Stimulated activated CD4-positive, alpha-beta T cell treated with anti-CD3 and anti-CD28 coated beads, Interleukin-15, amount 100 ng/mL, for 1 hour (primary cell): ENCODE data around the gene MAGI1.

Source experiments
- DNase-seq, 2 donors: peaks; one replicate each; pipeline ENCODE4 v3.0.0-alpha.2; 2020; ENCODE audit warnings: low read depth in 1 of 2, low spot score in 1 of 2

The MAGI1 gene

DNA sequence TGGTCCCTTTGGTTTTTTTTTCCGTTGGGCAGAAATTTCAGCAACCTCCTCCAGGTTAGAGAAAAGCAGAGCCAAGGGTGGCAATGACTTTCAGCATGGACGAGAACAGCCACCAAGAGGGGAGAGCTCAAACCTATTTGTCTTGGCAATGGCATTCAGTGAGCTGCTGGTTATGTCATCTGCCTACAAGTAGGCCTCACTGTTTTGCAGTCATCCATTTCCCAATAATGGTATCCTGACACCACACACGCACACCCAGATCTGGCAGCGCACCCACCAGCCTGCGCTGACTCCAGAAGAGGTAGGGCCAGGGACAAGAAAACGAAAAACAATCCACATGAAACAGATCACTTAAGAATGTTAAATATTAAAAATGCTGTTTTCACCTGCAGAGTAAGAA is 92.3 kb downstream of the MAGI1 start:
- no peak for DNase-seq

- no peak for DNase-seq
These were observed 92.8 kb downstream of the MAGI1 start for GRCh38 chr3:65945953-65946352.

DNA sequence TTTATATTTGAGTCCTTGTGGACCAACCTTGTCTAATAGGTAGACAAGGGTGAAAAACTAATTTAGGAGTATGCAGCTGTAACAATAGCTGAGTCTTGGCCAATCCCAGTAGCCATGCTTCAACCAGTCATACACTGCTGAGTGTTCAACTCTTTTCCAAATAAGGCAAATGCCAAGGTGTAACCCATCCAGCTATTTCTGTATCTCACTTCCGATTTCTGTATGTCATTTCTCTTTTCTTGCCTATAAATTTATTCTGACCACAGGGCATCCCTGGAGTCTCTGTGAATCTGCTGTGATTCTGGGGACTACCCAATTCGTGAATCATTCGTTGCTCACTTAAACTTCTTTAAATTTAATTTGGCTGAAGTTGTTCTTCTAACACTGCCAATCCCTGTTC is 93.2 kb downstream of the MAGI1 start:
- no peak for DNase-seq

DNA sequence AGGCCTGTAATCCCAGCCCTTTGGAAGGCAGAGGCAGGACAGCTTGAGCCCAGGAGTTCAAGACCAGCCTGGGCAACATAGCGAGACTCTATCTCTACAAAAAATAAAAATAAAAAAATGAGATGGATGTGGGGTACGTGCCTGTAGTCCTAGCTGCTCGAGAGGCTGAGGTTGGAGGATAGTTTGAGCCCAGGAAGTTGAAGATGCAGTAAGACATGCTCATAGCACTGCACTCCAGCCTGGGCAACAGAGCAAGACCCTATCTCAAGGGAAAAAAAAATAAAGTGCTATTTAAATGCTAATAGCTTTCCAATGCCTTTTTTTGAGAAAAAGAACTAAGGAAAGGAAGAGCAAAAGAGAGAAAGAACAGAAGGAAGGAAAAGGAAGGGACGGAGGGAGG is 94.5 kb downstream of the MAGI1 start:
- no peak for DNase-seq

- DNase-seq = no peak
These were observed 98.9 kb downstream of the MAGI1 start for GRCh38 chr3:65939801-65940246.

DNA sequence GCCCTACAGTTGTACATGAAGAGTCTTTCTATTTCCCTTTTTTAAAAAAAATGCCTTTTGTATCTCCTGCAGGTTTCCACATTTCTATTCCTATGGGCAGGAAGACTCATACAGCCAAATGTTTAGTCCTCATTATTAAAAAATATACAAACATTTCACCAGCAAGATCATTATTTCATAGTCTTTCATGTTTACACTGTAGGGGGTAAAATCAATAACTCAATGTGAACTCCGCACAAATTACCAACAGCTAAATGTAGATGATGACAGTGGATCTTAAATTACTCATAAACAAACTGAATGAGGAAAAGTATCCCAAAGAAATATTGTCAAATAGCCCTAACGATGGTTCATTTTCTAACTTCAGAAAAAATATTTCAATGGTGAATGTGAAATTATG is 99.5 kb downstream of the MAGI1 start:
- DNase-seq = no peak

DNA sequence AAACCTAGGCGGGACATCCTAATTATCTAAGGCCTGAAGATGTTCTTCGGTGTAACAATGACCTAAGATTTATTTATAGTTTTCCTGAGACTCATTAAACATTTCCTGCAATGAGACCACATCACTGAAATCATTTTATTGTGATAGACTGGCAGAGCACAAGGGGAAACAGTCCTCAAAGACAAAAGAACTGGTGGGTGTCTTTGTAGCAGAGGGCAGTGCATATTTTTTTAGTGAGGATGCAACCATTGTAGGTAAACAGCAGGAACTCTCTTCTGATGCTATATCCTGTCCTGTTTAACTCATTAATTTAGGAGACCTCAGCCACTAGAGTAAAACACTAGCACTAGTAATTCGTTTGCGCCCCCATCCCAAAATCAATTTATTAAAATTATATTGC is 100.0 kb downstream of the MAGI1 start:
- DNase-seq = no peak

- no peak for DNase-seq
These were observed 100.6 kb downstream of the MAGI1 start for GRCh38 chr3:65938147-65938546.

- no peak for DNase-seq
These were observed 101.6 kb downstream of the MAGI1 start for GRCh38 chr3:65936908-65937638.

- DNase-seq = no peak
These were observed 103.0 kb downstream of the MAGI1 start for GRCh38 chr3:65935724-65936123.

GRCh38 chr3:65930648-65931047 is 108.1 kb downstream of the MAGI1 start:
- no peak for DNase-seq

- DNase-seq = no peak
These were observed 110.6 kb downstream of the MAGI1 start for GRCh38 chr3:65928110-65928509.

GRCh38 chr3:65927576-65927975 is 111.1 kb downstream of the MAGI1 start:
- DNase-seq = no peak

DNA sequence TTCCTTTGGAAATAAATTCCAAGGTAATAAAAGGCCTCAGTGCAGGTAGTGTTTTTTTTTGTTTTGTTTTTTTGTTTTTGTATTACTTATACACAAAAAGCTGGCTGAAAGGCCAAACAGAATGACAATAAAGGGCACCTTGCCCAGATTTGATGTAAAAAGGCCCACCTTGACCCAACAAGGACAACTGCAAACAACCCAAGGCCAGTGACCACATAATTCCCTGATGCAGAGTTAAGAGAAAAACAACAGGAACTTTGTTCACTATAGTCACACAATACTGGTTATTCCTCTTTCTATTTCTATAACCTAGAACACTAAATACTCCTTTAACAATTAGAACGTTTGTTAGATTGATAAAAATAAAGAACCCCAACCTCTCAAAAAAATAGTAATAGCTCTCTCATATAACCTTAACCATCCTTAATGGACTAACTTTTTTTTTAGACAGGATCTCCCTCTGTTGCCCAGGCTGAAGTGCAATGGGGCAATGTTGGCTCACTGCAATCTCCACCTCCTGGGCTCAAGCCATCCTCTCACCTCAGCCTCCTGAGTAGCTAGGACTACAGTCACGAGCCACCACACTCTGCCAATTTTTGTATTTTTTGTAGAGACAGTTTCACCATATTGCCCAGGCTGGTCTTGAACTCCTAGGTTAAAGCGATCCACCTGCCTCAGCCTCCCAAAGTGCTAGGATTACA is 113.3 kb downstream of the MAGI1 start:
- DNase-seq = no peak

DNA sequence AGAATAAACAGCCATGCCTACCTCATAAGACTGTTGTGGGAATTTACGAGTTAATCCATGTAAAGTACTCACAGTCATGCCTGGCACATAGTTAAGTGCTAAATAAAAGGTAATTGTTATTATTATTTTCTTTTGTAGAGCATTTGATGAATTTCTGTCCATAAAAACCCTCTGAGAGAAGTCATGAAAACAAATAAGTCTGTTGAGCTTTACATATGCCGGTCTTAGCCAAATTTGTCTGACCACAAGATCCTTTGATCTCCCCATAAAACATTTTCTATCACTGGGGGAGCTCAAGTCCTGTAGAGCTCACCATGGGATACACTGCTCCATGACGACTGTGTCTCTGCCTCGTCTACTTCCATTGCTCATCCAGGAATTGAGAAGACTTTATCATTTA is 114.0 kb downstream of the MAGI1 start:
- no peak for DNase-seq

DNA sequence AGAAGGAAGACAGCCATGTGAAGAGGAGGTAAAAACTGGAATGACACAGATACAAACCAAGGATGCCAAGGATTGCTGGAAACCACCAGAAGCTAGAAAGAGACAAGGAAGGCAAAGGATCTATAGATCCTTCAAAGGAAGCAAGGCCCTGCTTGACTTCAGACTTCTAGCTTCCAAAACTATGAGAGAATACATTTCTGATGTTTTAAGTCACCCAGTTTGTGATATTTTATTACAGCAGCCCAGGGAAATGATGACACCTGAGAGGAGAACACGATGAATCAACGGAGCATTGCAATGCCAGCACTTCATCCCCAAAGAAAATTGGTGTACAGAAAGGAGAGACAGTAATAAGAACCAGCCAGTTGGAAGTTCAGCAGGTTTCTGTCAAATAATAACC is 116.3 kb downstream of the MAGI1 start:
- no peak for DNase-seq

DNA sequence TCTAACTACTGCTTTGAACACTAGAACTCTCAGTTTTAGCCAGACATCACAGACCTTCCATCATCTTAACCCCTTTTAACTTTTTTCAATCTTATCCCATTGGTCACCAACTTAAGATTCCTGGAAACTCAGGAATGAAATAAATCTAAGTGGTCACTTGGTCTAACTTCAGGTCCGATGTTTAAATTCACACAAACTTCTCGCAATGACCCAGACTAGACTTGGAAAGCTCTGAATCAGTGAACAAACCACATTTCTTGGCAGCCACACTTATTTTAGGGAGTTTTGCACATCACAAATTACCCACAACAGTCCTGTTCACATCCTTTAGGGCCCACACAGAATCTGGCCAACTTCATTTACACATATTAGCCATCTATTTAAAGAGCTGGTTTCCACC is 118.9 kb downstream of the MAGI1 start:
- no peak for DNase-seq

DNA sequence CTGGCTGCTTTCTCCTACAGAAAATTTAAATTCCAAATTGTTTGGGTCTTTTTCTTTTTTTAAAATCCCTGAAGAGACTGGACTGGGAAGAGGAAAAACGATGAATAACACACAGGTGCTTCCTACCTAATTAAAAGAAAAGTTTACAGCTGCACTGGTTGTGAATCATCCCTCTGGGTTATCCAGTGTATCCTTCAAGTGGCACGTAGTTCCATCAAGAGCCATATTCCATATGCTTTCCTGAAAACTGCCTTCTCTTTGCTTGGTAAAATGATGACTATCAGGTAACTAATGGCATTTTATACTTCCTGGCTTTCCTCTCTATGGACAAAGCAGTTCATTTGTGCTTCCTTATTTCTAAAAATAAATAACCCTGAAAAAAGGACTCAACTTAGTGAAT is 123.2 kb downstream of the MAGI1 start:
- DNase-seq = no peak

- no peak for DNase-seq
These were observed 123.9 kb downstream of the MAGI1 start for GRCh38 chr3:65914740-65915367.

DNA sequence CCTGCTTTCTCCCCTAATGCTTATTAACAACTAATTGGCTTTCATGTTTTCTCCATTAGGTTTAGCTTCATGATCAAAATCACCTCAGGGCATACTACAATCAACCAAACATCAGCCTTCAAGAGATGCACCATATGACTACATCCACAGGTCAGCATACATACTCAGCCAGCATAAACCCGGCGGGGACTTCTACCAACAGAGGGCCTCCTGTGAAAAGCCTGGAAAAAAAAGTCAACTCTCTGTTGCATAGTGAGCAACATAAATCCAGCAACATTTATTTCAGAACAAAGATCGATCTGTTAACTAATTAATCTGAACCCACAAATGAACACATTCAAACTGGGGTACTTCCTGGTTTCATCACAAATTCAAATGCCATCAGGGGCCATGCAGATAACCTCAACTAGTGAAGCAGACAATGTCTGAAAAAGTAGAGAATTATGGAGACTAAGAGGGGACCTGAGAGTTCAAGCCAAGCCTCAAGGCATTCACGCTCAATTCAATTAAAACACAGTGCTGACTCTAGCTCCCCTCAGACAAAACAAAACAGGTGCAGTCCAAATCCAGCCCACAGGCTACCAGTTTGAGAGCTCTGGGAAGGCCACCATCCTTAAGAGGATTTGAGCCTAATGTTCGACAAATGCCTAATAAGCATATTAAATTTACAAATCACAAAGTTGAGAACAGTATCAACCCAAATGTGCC is 124.5 kb downstream of the MAGI1 start:
- no peak for DNase-seq

GRCh38 chr3:65912647-65913046 is 126.1 kb downstream of the MAGI1 start:
- no peak for DNase-seq

- no peak for DNase-seq
These were observed 130.1 kb downstream of the MAGI1 start for GRCh38 chr3:65908588-65908987.
